Activated CD4-positive, alpha-beta T cell treated with anti-CD3 and anti-CD28 coated beads, Interleukin-10, Interleukin-2, amounts not matched to agents 100 ng/mL and 50 ng/mL, durations not matched to agents 16 hours and 8 hours (primary cell): ENCODE results near the gene PLEKHH1.
A peak's percentile ranks its signal among the peaks of the same experiment; 100 is the strongest.

ENCODE experiments used
- DNase-seq: peaks from one replicate; pipeline ENCODE4 v3.0.0-alpha.2; 2020

PLEKHH1 gene

DNA sequence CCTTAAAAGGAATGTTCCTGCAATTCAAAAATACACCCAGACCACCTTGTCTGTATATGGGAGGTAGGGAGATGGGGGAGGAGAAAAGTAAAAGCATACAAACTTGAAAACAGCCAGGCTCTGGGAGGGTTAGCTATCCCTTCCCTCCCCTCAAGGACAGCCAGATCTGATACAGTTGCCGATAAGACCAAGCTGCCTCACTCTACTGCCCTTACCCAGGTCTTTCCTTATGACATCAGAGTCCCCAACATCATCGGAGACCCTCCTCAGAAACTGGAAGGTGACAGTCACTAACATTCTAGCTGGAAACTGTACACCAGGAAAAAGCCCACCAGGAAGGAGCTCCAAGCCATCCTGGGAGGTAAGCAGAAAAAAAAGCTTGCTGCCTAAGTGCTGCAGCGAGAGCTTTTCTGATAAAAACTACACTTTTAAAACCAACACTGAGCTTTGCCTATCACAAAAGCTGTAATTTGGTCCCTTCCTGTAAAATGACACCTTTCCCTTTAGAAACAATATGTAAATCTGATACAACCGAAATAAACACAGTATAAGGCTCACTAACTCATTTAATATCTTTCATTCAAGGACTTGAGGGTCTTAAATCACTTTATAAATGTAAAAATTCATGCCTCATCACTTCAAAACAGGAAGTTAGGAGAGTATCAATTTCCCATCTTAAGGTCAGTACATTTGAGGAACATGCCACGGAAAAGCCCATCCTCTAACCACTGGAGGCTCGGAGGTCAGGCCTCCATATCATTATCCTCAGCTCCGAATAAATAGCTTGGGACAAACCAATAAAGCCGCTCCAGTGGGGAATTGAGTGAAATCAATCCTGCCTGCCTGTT, 20.4 kb upstream of the PLEKHH1 start:
- no peak for DNase-seq

DNA sequence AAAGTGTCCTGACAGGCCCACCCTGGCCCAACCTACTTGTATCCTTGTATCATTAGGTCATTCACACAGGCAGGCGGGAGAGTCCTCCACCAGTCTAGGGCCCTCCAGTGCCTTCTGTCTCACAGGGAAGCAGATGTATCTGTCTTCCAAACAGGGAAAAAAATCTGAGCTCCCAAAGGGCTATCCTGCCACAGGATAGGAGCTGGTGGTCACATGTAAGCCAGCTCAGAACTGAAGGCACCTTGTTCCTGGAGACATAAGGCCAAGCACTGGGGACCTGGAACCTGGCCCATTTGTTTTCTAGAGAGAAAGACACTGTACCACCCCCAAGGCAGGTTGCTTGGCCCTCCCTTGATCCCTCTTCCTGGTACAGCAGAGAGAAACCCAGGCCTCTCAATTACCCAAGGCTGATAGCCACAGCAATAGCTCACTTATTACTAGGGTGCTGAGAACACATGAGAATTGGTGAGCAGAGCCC, 19.4 kb upstream of the PLEKHH1 start:
- DNase-seq = no peak

DNA sequence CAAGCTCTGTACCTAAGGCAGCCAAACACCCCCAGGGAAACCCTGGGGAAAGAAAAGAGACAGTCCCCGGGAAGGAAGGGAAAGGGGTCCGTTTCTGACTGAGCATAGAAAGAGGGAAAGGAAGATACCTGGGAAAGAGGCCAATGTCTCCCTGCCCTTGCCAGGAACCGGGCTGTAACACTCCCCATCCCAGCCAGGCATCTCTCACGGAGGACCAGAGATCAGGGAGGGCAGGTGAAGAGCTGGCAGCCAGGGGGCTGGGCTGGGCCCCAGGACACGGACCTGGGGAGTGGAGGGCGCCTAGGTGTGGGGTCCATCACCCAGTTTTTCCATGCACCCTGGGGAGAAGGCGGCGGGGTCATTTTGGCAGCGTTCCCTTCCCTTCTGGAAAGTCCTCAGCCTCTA, 18.9 kb upstream of the PLEKHH1 start:
- DNase-seq = no peak

DNA sequence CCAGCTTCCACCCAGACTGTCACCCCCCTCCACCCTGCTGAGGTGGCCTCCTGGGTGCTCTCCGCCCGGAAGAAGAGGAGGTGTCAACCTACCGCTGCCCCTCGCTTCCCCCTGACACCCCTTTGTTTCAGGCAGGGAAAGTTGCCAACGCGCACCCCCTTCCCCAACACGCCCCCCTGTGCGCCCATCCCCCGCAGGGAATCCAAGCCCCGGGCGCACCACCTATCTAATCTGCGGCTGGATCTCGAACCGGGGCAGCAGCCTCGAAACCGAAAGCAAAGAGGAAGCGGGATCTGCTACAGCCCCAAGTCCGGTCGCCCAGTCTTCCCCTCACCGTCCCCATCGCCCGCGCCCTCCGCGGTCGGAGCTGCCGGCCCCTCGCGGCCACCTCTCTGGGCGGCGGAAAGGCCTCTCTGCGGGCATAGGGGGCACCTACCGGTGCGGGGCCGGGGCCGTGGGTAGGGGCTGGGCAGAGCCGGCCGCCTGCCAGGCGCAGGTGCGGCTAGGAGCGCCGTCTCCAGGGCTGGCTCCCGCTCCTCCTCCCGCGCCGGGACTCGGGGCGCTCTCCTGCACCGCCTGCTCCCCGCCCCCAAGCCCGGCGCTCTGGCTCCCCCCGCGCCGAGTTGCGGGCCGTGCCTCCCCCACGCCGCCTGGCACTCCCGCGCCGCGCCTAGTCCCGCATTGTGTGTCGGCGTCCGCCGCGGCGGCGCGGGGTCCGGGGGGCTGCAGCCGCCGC, 18.3 kb upstream of the PLEKHH1 start:
- peak; percentile 38 for DNase-seq

DNA sequence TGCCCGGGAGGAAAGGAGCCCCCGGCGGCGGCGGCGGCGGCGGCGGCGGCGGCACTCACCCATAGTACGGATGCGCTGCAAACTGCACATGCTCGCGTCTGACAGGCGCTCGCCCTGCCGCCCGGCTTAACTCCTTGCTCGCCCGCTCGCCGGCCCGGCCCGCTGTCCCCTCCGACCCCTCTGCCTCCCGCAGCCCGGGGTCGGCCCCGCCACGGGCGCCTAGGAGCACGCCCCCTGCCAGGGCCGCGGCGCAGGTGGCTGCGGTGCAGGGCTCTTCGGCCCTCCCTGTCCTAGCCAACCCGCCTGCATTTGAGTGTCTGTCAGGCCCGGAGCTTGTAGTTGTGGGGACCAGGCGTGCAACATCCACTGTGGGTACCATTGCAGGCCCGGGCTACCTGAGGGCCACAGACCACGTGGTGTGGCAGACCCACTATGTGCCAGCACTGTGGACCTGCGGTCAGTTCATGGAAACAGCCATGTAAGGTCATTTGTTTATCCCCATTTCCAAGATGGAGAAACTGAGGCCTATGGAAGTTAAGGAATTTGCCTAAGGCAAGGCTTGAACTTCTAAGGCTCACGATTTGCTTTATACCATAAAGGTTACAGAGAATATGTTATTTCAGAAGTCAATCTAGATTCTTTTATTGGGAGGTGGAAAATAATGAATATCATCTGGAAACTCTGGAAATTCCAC, 17.6 kb upstream of the PLEKHH1 start:
- peak; percentile 36 for DNase-seq

DNA sequence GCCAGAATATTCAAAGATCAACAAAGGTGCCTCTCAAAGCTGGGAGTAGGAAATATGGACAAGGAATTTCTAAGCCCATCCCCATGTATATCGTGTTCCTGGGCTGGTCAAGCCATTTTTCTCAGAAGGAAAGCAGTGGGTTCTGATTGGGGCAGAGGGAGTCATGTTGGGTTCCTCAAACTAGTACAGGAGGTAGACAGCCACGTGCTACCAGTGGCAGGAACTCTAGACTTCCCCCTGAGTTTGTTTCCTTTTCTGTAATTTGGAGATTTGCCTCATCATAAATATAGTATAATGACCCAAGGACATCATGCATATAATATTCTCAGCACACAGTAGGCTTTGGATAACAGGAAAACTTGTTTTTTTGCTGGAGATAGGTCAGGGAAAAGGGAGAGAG, 16.4 kb upstream of the PLEKHH1 start:
- DNase-seq = no peak

DNA sequence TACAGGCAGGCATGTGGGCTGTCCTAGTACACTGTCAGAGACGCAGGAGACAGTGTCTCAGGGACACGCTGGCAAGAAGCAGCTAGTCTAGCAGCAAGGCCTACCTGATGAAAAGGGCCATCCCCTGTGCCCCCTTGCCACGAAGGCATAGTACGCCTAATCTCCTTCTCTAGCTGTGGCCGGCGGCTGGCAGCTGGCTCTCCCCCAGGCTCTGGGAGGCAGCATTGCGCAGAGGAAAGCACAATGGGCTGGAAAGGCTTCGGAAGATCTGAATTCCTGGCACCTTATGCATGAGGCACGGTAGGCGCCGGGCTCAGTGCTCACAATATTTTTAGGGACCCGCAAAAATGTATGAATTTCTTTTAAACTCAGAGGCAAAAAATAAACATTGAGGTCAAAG, 16.0 kb upstream of the PLEKHH1 start:
- DNase-seq = no peak

DNA sequence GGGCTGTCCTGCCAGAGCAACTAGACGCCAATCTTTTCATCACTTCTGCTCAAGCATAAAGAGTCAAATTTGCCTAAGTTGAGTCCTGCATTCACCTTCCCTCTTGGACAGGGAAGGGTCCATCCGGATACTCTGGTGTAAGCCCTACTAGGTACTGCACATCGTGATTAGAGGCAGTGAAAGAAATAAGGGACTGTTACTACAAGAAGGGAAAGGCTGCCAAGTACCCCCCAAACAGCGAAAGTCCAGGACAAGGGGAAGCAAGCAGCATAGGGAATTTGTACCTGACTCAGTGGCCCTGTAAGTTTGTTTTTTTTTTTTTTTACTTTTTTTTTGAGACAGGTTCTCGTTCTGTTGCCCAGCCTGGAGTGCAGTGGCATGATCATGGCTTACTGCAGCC, 13.7 kb upstream of the PLEKHH1 start:
- DNase-seq = no peak

DNA sequence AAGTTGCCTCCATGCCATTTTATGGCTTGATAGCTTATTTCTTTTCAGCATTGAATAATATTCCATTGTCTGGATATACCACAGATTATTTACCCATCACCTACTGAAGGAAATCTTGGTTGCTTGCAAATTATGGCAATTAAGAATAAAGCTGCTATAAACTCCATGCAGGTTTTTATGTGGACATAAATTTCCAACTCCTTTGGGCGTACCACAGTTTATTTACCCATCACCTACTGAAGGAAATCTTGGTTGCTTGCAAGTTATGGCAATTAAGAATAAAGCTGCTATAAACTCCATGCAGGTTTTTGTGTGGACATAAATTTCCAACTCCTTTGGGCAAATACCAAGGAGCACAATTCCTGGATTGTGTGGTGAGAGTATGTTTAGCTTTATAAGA, 12.6 kb upstream of the PLEKHH1 start:
- no peak for DNase-seq

DNA sequence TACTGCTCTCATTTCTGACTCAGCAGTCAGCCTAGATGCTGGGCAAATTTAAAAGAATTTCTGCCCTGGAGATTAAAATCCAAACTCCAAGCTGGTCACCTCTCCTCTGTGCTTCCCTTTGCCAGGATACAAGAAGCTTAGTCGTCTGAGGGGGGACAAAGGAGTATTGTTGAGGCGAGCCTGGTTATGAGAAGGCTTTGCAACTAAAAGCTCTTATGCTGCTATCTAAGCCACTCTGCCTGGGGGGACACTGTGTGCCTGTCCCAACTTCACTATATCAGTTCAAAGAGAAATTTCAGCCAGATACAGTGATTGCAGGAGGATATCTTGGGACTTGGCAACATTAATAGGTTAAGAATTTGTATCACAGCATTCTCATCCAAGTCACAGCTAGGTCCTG, 10.8 kb upstream of the PLEKHH1 start:
- no peak for DNase-seq

DNA sequence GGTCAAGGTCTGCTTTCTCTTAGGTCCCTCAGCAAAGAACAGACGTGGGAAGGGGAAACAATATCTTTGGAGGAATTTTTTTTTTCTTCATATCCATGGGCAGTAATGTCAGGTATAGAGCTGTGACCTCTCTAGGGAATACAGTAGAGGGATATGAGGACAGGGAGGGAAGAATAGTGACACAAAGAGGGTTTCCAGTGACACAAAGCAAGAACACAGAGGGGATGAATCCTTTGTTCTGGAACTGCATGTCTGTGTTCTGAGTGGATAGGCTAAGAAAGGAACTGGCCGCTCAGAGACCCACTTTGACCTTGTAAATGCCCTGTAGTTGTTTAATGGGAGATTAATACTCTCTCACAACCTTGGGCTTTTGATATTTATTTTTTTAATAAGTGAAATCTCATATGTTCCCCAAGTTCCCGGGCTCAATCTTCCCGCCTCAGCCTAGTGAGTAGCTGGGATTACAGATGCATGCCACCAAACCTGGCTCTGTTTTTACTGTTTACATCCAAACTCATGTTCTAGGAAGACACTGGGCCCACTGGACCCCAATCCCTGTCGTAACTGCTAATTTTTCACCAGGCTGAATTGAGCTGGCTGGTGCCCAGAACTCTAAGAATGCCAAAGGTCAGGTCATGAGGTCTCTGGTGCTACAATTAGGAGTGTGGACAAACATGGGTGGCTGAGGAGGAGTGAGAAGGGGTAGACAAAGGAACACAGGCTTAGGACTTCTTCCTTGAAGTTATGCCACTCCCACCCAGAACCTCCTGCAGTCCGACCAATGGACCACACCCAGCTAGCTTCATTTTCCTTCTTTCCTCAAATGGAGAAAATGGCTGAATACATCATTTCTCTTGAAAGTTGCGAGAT, 9.1 kb upstream of the PLEKHH1 start:
- no peak for DNase-seq

DNA sequence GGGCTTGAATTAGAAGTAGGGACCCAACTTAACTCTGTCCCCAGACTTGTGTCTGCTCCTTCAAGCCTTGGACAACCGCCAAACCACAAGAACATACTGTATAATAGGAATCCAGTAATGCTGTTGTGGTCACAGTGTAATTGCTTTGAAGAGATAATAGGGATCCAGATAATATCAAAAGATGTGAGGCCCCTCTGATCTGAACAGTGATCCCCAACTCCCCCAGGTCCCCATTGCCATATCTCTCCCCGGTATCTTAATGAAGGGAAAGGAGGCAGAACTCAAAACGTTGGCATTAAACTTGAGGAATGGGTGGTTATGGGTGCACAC, 8.5 kb upstream of the PLEKHH1 start:
- DNase-seq = no peak

DNA sequence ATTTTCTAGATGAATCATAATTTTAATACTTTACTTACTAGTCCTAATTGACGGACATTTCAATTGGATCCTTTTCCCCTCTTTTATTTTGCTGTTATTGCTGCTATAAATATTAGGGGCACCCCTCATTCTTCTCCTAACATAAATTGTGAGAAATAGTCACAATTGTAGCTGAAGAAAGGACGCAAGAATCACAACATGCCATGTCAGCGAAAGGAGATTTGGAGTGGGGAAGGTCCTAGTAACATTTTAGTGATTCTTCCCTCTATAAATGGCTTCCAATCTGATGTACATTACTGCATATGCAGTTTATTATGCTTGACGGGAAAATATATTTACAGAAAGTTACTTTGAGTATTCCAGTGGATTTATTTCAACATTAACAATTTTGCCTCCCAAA, 7.7 kb upstream of the PLEKHH1 start:
- DNase-seq = no peak

DNA sequence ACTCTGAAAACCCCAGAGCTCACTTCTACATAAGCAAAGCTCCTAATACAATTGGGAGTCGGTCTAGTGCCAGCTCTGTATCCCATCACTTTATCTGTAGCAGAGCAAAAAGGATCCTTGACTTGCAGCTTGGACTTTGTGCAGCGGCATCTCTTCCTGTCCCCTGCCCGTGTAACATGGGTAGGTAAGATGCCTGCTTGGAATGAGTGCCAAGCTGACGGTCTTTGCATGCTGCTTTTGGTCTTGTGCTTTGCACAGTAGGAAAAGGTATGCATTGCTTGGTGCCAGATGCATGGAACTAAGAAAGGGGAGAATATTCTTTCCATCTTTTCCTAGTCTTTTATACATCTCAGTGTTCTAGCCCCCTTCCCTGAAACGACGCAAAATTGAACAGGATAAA, 6.9 kb upstream of the PLEKHH1 start:
- DNase-seq = no peak

DNA sequence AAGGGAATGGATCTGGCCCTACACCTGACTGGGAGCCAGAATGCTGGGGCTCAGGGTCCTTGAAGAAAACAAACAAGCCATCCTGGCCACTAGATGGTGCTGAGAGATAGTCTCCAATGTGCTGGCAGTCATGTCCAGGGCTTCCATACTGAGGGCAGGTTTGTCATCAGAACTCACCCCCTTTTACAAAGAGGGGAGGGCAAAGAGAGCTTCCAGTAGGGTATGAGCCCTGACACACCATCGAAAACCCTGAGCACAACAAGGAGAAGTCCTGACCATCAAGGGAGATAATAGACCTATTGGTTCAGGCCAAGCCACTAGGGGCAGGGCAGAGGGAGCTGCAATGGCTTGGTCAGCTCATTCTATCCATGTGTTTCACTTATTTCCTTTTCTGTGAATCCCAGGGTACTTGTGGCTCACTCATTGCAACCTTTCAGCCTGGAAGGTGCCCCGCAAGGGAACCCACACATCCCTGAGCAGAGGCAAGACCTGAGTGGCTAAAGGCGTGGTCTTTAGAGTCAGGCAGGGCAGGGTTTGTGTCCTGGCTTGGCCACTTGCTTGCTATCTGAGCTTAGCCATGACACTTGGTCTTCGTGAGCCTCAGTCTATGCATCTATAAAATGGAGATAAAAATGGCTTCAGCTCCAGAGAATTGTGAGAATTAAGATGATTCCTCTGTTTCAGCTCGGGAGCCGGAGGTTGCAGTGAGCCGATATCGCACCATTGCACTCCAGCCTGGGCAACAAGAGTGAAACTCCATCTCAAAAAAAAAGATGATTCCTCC, 6.2 kb upstream of the PLEKHH1 start:
- peak; percentile 61 for DNase-seq

DNA sequence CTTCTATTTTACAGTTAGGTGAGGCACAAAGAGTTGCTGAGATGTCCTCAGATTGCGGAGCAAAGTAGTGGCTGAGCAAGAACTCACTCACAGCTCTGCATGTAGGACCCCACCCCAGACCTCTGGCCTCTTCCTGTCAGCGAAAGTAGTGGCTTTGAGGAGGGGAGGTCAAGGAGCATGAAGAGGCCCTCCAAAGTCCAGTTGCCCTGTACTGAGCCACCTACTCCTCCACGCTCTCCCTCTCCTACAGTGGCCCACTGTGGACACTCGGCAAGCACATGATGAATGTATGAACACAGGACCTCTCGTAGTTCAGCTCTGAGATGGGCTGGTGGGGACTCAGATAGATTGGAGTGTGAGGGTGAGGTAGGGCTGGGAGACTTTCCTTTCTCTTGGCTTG, 5.3 kb upstream of the PLEKHH1 start:
- DNase-seq = no peak

DNA sequence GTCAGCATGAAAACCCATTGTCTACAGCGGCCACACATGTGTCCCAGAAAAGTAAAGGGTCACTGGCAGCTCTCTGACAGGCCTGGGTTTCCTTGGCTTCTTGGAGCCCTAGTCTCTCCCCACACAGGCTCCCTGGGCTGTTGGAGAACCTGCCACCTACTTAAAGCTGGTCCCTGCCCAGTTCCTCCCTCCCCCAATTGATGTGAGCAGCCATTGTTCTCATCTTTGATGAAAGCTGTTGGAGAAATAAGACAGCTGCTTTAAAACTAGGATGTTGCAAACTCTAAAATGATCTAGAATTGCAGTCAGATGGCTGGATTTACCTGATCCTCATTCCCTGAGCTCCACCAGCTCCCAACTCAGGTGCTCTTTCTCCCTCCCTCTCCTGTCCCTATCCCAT, 4.8 kb upstream of the PLEKHH1 start:
- no peak for DNase-seq

DNA sequence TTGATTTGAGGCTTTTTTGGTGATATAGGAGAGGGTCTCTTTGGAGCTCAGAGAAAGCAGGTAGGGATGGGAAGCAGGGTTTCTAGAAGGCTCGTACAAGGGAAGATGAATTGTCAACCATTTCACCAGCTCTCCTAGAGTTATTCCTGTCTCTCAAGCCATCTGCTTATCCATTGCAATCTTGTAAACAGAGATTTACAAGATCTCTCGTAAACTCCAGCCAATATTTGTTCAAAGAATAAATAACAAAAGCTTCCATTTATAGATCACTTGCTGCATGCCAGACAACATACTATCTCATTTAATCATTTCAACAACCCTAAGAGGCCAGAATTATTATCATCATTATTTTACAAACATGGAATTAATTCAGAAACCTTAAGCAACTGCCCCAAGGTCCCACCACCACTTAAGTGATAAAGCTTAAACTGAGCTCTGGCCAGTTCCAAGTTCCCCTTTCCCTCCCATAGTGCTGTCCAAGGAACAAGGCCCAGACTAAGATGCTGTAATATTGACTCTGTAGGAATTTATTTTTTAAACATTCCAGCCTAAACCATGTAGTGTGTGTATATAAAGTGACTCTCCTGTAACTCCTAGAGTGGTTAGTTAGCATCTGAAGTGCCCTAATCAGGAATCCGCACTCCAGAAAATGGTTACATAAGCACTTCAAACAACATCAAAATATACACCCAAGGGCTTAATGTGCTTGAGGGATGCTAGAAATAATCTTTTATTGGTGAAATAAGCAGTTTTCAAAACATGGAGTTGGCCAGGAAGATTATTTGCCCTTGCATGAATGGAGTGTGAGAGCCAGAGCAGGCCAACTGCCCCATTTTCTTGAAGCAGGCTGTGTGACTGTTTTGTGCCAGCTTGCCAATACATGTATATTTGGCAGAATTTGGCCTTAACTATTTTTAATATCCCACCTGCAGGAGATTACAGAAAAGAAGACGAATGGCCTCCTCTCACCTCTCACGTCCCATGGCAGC, 2.8 kb upstream of the PLEKHH1 start:
- no peak for DNase-seq

DNA sequence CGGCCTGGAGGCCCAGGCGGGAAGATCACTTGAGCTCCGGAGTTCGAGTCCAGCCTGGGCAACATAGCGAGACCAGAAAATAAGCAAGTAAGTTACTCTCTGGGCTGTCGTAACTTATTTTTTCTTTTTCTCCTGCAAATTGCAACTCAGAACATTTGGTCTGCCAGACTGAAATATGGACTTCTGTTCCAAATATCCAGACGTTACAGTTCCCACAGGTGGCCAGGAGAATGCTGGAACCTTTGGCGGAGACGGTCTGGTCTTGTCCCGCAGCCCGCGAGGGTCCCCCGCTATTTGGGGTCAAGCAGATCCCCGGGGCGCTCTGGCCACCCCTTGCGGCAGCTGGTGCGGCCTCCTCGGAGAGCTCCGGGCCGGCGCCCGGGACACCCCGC, 488 bp upstream of the PLEKHH1 start:
- DNase-seq = no peak

DNA sequence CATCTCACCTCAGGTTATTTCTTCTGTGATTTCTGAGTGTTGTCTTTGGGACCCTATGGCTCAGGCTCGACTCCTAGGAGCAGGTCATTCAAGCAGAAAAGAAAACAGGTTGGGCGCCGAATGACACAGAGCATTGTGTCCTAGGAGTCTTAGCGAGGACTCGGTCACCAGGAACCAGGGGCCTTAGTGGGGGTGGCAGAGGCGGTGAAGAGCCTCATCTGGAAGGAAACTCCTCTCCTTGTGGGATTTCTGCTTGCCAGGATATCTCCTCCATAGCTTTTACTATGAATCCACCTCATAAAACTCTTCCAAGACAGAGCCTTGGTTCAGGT, 630 bp downstream of the PLEKHH1 start:
- DNase-seq = no peak

DNA sequence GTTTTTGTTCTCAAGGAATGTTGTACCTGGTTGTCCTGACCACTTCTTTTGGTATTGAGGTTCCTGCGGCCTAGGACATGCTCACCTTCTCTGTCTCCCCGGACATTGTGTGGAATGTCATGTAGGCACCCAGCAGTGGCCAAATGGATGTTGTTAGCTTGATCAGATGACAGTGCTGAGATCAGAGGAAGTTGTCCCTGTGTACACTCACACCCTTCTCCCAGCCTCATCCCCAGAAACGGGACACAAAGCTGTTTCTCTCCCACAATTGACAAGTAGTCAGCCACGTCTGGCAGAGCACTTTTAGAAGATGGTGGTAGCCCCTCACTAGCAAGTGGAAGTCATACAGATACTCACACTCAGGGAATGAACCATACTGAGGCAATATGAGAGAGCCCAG, 3.0 kb downstream of the PLEKHH1 start:
- DNase-seq = no peak
